ENCODE data around the gene CDYL2.

Gene CDYL2

GRCh38 chr16:80667251-80667560 lies 137.2 kb downstream of the CDYL2 start:
- DNase-seq: no peak

DNA sequence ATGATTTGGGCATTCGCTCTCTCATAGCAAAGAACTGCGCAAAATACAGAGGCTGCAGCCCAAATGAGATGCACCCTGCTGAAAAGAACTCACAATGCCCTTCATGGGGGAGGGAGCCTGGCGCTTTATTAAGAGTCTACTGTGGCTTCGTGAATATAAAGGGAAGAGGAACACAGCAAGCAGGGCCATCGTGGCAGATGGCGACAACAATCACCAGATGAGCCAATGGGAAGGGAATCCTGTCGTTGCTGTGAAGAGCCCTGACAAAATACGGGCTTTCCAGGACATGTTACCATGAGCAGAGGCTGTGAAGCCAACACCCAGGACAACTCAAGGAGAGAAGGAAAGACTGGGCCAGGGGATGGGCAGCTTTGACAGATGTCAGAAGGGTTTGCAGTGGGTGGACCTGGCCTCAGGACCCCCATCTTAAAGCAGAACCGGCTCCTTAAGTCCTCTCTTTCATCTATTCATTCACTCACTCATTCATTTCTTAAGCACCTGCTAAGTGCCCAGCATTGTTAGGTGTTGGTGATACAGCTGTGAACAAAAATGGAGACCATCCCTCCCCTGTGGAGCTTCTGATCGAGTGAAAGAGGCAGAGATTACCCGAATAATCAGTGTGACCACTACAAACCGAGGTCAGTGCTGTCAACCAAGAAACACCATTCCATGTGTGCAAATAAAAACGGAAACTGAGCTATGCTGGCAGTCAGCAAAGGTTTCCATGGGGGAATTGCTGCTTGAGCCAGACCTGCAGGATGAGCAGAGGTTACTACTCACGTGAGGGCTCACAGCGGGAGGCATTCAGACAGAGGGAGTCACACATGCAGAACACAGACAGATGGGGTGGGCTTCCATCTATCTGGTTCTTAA lies 137.8 kb downstream of the CDYL2 start:
- no peak for DNase-seq

- DNase-seq: no peak
Observed at GRCh38 chr16:80665356-80665755, 139.0 kb downstream of the CDYL2 start.

DNA sequence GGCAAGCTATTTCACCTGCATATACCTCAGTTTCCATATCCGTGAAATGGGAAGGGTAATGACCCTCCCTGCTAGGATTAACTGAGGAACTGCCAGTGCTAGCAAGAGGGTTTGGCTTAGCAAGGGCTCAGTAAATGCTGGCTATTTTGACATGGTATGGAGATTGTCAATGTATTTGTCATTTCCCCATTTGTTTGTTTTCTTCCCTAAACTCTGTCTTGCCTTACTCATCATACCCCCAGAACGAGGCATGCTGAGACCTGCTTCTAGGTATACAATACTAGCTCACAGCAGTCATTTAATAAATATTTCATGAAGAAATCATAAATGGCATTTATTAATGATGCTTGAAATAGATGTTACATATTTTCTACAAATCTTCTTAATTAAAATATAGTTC lies 139.6 kb downstream of the CDYL2 start:
- no peak for DNase-seq

GRCh38 chr16:80664226-80664625 lies 140.2 kb downstream of the CDYL2 start:
- no peak for DNase-seq

- DNase-seq: no peak
Observed at GRCh38 chr16:80663078-80663477, 141.3 kb downstream of the CDYL2 start.

- DNase-seq: no peak
Observed at GRCh38 chr16:80659865-80660264, 144.5 kb downstream of the CDYL2 start.

GRCh38 chr16:80656711-80657150 lies 147.7 kb downstream of the CDYL2 start:
- peak; percentile 42 for DNase-seq

DNA sequence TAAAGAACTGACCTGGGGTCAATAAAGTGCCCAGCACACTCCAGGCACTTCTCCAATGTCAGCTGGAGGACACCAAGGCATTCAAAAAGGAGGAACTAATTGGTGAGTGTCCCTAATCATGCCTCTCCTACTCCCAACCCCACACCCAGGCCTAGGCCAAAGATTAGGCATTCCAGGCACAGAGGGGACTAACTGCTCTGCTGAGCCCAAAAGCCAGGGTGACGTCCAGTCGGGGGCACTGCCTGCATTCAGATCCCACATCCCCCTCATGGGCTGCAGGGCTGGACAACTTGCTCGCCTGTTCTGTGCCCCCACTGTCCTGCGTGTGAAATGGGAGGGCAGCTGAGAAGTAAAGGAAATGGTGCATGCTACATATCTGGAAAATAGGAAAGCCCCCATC lies 148.2 kb downstream of the CDYL2 start:
- DNase-seq: no peak

- no peak for DNase-seq
Observed at GRCh38 chr16:80655751-80656150, 148.6 kb downstream of the CDYL2 start.

- DNase-seq: no peak
Observed at GRCh38 chr16:80654094-80654862, 150.1 kb downstream of the CDYL2 start.

DNA sequence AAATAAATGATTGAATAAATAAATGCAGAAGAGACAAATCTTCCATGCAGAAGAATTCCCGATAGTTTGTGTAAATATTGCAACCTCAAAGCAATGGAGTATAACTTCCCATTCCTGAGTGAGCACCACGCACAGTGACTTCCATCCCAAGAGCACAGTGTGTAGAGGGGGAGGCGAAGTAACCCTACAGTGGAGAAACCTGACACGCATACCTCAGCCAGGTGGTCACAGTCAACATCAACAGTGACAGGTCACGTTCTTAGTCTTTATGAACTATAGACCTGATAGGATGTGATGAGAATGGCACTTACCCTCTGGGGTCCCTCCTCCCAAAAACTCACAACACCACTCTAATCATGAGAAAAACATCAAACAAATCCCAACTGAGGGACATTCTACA lies 152.0 kb downstream of the CDYL2 start:
- DNase-seq: no peak

DNA sequence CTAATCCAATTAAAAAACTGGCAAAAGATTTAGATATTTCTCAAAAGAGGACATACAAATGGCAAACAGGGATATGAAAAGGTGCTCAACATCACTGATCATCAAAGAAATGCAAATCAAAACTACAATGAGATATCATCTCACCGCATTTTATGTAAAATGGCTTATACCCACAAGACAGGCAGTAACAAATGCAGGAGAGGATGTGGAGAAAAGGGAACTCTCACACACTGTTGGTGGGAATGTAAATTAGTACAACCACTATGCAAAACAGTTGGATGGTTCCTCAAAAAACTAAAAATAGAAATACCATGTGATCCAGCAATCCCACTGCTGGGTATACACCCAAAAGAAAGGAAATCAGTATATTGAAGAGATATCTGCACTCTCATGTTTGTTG lies 154.1 kb downstream of the CDYL2 start:
- peak; percentile 17 for DNase-seq

DNA sequence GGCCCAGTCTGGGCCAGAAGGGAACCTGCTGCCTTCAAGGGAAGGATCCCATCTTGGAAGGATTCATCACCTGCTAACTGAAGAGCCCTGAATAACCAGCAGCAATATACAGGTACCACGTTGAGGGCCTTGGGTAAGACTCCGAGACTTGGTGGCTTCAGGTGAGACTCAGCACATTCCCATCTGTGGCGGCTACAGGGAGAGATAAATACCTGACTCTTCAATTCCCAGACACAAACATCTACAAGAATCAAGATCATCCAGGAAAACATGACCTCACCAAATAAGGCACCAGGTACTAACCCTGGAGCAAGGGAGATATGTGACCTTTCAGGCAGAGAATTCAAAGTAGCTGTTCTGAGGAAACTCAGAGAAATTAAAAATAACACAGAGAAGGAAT lies 164.1 kb downstream of the CDYL2 start:
- DNase-seq: no peak

GRCh38 chr16:80639636-80640035 lies 164.8 kb downstream of the CDYL2 start:
- DNase-seq: no peak

DNA sequence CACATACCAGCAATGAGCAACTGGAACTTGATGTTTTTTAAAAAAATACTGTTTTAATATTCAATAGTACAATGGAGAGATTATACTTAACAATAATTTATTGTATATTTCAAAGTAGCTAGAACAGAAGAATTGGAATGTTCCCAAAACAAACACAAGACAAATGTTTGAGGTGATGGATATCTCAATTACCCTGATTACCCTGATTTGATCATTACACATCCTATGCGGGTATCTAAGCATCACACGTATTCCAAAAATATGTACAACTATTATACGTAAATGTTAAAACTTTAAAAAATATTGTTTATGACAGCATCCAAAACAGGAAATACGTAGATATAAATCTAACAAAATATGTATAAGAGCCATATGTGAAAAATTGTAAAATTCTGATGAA lies 166.8 kb downstream of the CDYL2 start:
- no peak for DNase-seq

DNA sequence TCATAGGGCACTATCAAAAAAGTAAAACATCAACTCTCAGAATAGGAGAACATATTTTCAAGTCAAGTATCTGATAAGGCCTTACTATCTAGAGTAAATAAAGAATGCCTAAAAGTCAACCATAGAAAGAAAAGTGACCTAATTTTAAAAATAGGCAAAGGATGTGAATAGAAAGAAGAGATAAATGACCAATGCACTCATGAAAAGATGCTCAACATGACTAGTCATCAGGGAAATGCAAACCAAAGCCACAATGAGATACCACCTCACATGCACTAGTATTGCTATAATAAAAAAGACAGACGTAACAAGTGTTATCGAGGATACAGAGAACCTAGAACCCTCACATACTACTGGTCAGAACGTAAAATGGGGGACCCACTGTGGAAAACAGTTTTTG lies 172.8 kb downstream of the CDYL2 start:
- no peak for DNase-seq

GRCh38 chr16:80628254-80628653 lies 176.1 kb downstream of the CDYL2 start:
- no peak for DNase-seq

DNA sequence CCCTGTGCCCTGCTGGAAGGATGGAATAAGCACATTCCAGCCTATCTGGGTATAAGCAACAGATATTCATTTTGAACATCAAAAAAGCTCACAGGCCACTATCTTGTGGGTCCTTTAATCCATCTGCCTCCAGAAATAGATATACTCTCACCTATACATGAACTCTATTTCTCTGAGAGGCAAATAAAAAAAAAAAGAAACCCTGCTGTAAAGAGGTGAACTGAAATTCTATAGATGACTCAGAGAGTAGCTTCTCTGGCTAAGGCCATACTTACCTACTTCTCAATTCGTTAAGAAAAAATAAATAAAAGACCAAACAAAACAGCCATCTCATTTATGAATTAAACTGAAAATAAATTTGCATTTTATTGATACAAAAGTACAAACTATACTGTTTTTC lies 177.3 kb downstream of the CDYL2 start:
- DNase-seq: no peak

GRCh38 chr16:80623376-80623775 lies 181.0 kb downstream of the CDYL2 start:
- DNase-seq: no peak

GRCh38 chr16:80622007-80622406 lies 182.4 kb downstream of the CDYL2 start:
- DNase-seq: no peak

GRCh38 chr16:80620736-80621605 lies 183.4 kb downstream of the CDYL2 start:
- DNase-seq: no peak

DNA sequence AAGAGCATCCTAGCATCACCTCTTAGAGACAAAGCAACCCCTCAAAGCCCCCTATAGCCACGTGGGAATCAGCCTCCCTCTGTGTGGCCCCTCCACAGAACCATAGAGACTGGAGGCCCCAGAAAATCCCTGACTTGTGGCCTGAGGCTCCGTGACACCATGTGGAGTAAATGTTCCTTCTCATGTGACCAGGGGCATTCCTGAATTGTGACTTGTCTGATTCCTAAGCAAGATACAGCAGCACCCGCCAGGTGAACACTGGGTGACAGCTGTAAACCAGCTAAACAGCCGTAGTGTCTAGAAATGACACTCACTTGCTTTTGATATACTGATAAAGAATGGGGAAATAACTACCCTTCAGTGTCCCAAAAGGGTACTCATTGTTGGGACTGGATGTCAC lies 184.6 kb downstream of the CDYL2 start:
- no peak for DNase-seq
